Activated CD4-positive, CD25-positive, alpha-beta regulatory T cell treated with anti-CD3 and anti-CD28 coated beads, Interleukin-2, amount 50 U/mL, for 16 hours (primary cell): ENCODE results near the gene TMEM138.
"Not testable (repeated sequence)": the region's sequence is repeated elsewhere in the genome, so short reads cannot be mapped to it uniquely, and the experiment has no call there.

Experiments used
- DNase-seq: peaks from one replicate; pipeline ENCODE4 v3.0.0-alpha.2; 2020; ENCODE audit warnings: low read depth, low spot score

Gene TMEM138

DNA sequence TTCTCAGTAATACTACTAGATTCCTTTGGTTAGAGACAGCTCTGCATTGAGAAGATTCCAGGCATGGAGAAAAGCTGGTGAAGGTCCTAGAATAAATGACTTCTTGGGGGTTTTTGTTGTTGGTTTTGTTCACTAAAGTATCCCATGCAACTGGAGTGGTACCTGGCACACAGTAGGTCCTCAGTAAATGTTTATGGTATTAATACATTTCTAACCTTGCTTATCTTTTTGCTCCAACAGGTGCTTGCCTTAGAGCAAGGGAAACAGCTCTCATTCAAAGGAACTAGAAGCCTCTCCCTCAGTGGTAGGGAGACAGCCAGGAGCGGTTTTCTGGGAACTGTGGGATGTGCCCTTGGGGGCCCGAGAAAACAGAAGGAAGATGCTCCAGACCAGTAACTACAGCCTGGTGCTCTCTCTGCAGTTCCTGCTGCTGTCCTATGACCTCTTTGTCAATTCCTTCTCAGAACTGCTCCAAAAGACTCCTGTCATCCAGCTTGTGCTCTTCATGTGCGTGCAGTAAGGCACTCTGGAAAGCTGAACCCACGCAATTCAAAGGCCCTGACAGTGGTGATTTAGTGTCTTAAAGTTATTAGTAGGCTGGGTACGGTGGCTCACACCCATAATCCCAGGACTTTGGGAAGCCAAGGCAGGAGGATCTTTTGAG, 2.0 kb downstream of the TMEM138 start:
- DNase-seq, result no peak

DNA sequence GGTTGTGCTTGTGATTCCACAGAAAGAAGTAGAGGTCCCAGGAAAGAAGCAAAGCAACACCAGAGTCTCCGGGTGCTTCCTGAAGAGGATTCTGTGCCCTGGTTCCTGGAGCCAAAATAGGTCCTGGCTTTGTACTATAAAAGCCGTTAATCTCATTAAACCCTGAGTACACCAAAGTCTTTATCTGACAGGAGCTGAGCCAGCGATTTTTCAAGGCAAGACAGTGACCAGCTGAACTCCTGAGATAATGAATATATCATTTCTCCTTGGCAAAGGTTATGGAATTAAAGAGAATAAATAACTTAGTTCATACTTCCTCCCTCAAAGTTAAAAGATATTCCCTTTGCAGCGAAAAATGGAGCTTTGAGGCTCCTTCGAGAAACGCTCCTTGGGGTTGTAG, 5.2 kb downstream of the TMEM138 start:
- no peak for DNase-seq

GRCh38 chr11:61368646-61369045, 6.5 kb downstream of the TMEM138 start:
- DNase-seq, result no peak

DNA sequence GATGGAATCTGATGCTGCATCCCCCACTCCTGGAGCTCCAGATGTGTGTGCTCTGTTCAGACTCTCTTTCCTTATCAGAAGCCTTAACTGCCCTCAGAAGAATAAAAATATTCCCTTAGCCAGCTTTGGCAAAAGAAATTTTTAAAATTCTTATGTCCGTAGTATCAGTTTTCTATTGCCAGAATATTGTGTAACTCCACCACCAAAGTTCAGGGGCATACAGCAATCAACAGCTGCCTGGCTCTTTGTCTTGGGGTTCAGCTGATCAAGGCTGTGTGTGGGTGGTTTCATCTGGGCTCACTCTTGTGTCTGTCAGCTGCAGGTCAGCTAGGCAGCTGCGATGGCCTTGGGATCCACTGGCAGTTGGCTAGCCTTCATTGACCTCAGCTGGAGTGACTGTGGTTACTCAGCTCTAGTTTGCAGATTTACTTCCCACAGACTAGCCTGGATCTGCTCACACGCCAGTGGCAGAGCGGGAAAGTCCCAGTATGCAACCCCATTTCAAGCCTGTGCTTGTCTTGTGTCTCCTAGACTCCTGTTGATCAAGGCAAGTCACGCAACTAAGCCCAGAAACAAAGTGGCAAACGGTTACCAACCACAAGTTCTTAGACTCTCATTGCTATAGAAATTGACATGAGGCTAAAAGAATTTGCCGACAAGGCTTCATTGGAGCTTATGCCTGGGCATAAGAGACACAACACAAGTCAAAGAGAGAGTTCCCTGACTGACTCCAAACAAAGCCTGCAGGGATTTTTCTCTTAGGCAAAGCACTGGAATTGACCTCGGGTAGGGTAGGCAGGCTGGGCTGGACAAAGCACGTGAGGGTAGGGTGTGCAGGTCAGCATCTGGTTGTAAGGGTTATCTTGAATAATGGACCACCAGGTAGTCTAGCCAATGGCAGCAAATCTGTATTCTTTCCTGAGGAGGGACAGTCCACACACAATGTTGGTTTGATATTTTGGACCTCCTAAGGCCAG, 7.5 kb downstream of the TMEM138 start:
- no peak for DNase-seq

- DNase-seq, result no peak
Measured at GRCh38 chr11:61370349-61371005, 8.3 kb downstream of the TMEM138 start.

DNA sequence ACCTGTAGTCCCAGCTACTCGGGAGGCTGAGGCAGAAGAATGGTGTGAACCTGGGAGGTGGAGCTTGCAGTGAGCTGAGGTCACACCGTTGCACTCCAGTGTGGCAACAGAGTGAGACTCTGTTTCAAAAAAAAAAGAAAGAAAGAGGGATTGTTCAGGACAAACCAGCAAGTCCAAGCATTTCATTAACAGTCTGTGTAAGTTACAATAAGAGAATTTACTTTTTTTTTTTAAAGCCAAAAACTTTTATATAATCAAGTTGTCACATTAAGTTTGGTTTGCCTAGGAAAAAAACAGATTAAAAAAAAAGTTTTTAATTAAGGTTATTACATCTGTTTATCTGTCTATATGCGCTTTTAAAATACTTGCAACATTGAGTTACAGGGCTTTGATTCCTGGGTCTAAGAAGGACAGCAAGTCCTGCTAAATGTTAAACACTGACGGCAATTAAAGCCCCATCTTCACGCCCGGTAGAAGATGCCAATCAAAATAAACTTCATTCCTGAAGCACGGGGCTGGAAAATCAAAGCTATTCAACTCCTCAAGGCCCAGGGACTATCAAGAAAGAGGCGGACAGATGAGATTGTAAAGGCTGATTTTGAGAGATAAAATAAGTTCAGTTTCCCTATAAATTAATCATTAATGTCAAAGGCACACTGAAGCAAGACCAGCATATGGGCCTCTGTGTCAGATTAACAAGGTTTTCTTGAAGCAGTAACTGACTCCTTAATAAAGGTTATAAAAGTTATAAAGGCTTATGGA, 10.7 kb downstream of the TMEM138 start:
- no peak for DNase-seq

GRCh38 chr11:61375761-61376108, 13.6 kb downstream of the TMEM138 start:
- DNase-seq, result no peak

- no peak for DNase-seq
Measured at GRCh38 chr11:61377461-61378160, 15.4 kb downstream of the TMEM138 start.

DNA sequence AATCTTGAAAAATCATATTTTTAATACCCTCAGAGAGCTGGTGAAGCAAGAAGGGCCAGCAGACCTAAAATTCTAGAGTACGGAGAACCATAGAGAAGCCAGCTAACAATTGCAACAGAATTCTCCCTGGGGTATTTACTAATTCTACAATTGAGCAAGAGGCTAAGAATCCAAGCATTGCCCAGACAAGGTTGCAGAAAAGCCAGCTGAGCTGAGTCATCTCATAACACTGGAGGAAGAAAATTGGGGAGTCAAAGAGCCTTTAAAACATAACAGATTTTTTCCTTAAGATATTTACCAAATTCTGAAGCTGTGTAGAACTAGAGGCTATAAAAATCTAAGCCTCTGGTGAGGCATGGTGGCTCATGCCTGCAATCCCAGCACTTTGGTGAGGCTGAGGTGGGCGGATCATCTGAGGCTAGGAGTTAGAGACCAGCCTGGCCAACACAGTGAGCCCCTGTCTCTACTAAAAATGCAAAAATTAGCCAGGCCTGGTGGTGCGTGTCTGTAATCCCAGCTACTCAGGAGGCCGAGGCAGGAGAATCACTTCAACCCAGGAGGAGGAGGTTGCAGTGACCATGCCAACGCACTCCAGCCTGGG, 16.6 kb downstream of the TMEM138 start:
- no peak for DNase-seq

GRCh38 chr11:61380884-61381283, 18.7 kb downstream of the TMEM138 start:
- no peak for DNase-seq

- not testable (repeated sequence) for DNase-seq
Measured at GRCh38 chr11:61383859-61384258, 21.7 kb downstream of the TMEM138 start.

DNA sequence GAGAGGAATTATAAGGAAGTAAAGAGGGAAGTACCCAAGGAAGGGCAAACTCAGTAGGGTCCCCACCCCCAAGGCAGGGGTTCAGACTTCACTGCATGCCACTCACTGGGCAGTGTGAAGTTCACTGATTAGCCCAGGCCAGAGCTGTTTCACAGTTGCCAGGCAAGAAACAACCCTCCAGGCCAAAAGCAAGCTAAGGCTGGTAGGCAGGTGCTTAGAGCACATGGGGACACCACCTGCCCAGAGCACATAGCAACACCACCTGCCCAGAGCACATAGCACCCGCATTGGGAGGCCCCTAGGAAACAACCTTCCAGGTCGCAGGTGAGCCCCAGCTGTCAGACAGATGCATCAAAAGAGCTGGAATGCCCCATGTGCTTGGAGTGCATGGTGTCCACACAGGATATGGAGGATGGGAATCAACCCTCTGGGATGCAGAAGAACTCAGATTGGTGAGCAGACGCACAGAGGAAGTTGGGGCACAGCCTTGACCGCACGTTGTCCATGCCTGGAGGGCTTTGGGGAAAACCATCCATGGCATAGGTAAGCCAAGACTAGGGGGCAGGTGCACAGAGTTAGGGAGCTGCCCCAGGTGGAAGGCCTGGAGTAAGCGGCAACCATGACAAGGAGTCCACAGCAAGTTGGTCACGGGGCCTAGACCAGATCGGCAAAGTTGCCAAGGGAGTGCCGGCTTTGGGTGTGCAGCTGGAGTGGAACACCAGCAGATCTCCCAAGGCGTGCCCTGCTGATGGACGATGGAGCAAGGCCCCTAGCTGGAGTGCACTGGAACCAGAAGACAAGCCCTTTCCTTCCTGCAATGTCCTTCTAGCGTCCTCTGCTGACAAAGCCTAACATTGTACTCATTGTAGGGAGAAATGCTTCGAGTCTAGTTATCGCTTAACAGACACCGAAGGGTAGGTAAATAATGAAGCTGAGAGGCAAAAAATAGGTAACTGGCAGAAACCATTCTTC, 22.4 kb downstream of the TMEM138 start:
- no peak for DNase-seq

DNA sequence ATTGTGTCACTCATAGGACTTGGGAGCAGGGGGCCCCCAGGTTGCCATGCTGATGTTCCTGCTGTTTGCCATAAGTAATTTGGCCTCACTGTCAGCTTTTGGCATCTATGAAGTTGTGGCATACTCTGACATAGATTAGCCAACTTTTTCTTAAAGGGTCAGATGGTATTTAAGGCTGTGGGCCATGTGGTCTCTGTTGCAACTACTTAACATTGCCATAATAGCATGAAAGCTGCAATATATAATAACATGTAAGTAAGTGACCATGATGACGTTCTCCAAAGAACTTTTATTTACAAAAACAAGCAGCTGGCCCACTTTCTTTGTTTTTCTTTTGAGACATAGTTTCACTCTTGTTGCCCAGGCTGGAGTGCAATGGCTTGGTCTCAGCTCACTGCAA, 28.0 kb downstream of the TMEM138 start:
- DNase-seq, result no peak

DNA sequence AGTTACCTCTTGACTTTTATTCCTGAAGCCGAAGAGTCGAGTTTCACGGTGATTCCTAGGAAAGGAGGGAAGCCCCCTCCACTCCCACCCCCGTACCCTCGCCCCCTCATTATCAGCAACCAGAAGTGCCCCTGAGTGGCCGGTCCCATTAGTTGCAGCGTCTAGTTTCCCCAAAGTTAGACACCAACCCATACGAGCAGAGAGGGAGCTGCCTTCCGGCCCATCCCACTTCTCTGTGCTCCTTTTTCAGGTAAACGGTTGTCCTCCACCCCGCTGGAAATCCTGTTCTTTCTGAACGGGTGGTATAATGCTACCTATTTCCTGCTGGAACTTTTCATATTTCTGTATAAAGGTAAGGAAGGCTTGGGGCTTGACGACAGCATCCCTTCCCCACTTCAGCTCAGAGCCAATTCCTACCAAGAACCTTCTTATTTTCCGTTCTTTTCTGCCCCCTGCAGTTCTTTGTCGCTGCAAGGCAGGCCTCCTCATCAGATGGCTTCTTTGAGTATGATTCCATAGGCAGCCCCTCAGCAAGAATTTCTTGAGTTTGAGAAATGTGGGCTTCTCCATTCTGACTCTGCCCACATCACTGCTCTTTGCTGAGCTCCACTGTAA, 30.9 kb downstream of the TMEM138 start:
- DNase-seq, result no peak

GRCh38 chr11:61401173-61401572, 39.0 kb downstream of the TMEM138 start:
- DNase-seq, result no peak

DNA sequence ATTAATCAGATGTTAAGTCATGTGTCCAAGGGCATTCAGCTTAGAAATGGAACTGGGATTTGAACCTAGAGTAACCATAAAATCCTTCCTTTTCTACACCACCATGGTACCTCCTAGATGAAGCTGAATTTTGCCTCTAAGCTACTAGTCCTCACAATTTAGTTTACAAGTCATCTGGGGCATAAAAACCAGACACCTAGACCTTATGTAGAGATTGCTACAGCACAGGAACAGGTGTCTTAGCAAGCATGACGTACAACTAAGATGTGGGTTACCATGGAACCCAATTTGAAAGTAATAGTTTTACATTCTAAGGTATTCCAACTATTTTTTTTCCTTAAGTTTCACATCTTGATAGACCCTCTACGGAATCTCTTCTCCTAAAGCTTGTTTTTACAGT, 39.4 kb downstream of the TMEM138 start:
- no peak for DNase-seq

GRCh38 chr11:61403658-61404057, 41.5 kb downstream of the TMEM138 start:
- DNase-seq, result no peak

DNA sequence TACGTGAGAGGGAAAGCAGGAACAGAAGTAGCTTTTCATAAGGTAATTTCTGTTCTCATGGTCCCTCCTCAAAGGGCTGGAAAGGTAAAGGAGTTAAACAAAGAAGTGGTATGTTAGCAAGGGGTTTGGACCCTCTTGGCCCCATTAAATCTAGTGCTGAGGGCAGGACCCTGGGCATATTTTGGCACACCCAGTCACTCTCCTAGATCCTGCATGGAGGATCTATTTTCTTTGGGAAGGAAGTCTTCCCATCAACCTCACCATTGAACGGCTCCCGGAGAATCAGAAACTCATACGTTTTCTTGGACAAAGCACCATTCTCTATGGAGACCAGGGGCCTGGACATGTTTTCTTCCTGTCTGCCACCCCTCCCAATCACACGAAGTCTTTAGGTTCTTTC, 41.9 kb downstream of the TMEM138 start:
- DNase-seq, result no peak

- no peak for DNase-seq
Measured at GRCh38 chr11:61404641-61405040, 42.5 kb downstream of the TMEM138 start.
